ENCODE results near the gene EPC1. TPM values are rescaled to one million over a fixed set of nuclear protein-coding genes. Genes with fewer than 3 reads are reported as not detected.

Gene EPC1
- total RNA-seq, 4 donors from 2014 or later, result 30.5 to 68.7 (median 34.5) TPM

GRCh38 chr10:32246685-32247084 is 100.3 kb downstream of the EPC1 start:
- ATAC-seq (ENCODE audit: low FRiP score) (no peak), DNase-seq (ENCODE audit: low spot score) (no peak)
- no peak for TF ChIP-seq CTCF (IDR thresholded peaks at IDR 0.05)

GRCh38 chr10:32245760-32246159 is 101.2 kb downstream of the EPC1 start:
- no peak for TF ChIP-seq CTCF (IDR thresholded peaks at IDR 0.05)
- ATAC-seq (ENCODE audit: low FRiP score), result no peak
- no peak for DNase-seq (ENCODE audit: low spot score)

- ATAC-seq (ENCODE audit: low FRiP score) (no peak), DNase-seq (ENCODE audit: low spot score) (no peak)
- no peak for TF ChIP-seq CTCF (IDR thresholded peaks at IDR 0.05)
Observed at GRCh38 chr10:32244421-32245207, 102.3 kb downstream of the EPC1 start.

GRCh38 chr10:32244011-32244410 is 102.9 kb downstream of the EPC1 start:
- TF ChIP-seq CTCF (IDR thresholded peaks at IDR 0.05), result no peak
- DNase-seq (ENCODE audit: low spot score) (no peak), ATAC-seq (ENCODE audit: low FRiP score) (no peak)

GRCh38 chr10:32241946-32242345 is 105.0 kb downstream of the EPC1 start:
- DNase-seq (ENCODE audit: low spot score), result no peak
- ATAC-seq (ENCODE audit: low FRiP score), result no peak

GRCh38 chr10:32240471-32240870 is 106.5 kb downstream of the EPC1 start:
- ATAC-seq (ENCODE audit: low FRiP score) (no peak), DNase-seq (ENCODE audit: low spot score) (no peak)
- TF ChIP-seq CTCF (IDR thresholded peaks at IDR 0.05), result no peak

More at GRCh38 chr10:32241946-32242345, 105.0 kb downstream of the EPC1 start:
- no peak for TF ChIP-seq CTCF (IDR thresholded peaks at IDR 0.05)

- no peak for TF ChIP-seq CTCF (IDR thresholded peaks at IDR 0.05)
Observed at GRCh38 chr10:32239769-32240168, 107.2 kb downstream of the EPC1 start.

More at GRCh38 chr10:32239769-32240168, 107.2 kb downstream of the EPC1 start:
- DNase-seq (ENCODE audit: low spot score), result no peak
- ATAC-seq (ENCODE audit: low FRiP score), result no peak

Data from omental fat pad (tissue), 4 donors.